Esophagus squamous epithelium (tissue), 4 donors: ENCODE data around the gene CALM1.

Source experiments
- CTCF ChIP-seq, 6 experiments: fragments of 450-650 bp in 4 of 6; fragments of 200-600 bp in 2 of 6; sonication (generic) in 2 of 6; IDR thresholded peaks; one replicate each; pipeline ENCODE4 v1.5.1; 2016 to 2019; ENCODE audit warnings: antibody characterized with exemption in 6 of 6, mild to moderate bottlenecking in 4 of 6, moderate library complexity in 4 of 6
- POLR2A ChIP-seq, 4 donors: fragments of 450-650 bp; IDR thresholded peaks; one replicate each; pipeline ENCODE4 v1.6.1; 2017; ENCODE audit warnings: antibody characterized with exemption in 4 of 4, mild to moderate bottlenecking in 4 of 4, moderate library complexity in 3 of 4

- TF ChIP-seq CTCF (IDR thresholded peaks at IDR 0.05) (no peak), POLR2A (IDR thresholded peaks at IDR 0.05) (no peak)
Measured at GRCh38 chr14:90454041-90455000, 57.5 kb downstream of the CALM1 start.
